Upper lobe of right lung (tissue), 1 donor: Measurements from ENCODE around the gene OTOR. TPM values are rescaled to one million over a fixed set of nuclear protein-coding genes. Genes with fewer than 3 reads are reported as not detected.

Source experiments
- ATAC-seq: fragments of 200-7000 bp; cut with Tn5 transposase; one replicate; pipeline ENCODE4 v1.9.1; 2020; ENCODE audit warnings: mild to moderate bottlenecking, moderate library complexity
- DNase-seq: peaks from one replicate; pipeline ENCODE4 v3.0.0-alpha.2; 2020
- H3K27ac ChIP-seq: fragments of 200-600 bp; one replicate; pipeline ENCODE4 v1.8.0; 2022
- H3K27me3 ChIP-seq: fragments of 200-600 bp; one replicate; pipeline ENCODE4 v1.8.0; 2022; ENCODE audit warnings: mild to moderate bottlenecking
- H3K36me3 ChIP-seq: fragments of 200-600 bp; one replicate; pipeline ENCODE4 v1.8.0; 2022
- H3K4me1 ChIP-seq: fragments of 200-600 bp; one replicate; pipeline ENCODE4 v1.8.0; 2022
- H3K4me3 ChIP-seq: fragments of 200-600 bp; one replicate; pipeline ENCODE4 v1.8.0; 2022; ENCODE audit warnings: mild to moderate bottlenecking
- H3K9me3 ChIP-seq: fragments of 200-600 bp; one replicate; pipeline ENCODE4 v1.8.0; 2022
- intact Hi-C: fragments of 100-400 bp; cut with DNase I; formaldehyde crosslinking; loops from one replicate; pipeline ENCODE4 v1.11.0; 2022
- total RNA-seq: library from RNA; stranded (reverse); fragmentation: NEBNext Ultra II Directional; extraction: Animal tissue kit (Norgen Biotek cat#: 25700); gene quantifications from one replicate; pipeline ENCODE4 v1.2.1, GENCODE V29; 2021
- TF ChIP-seq, protein P1 (sequence below): fragments of 200-600 bp; IDR thresholded peaks from one replicate; pipeline ENCODE4 v1.8.0; 2022; ENCODE audit warnings: antibody characterized with exemption
- donor health status: DM: no; HTN: yes; CAD: no; lungs with severe emphysema.

Gene OTOR
- total RNA-seq, 1 donor from 2014 or later: not detected

DNA sequence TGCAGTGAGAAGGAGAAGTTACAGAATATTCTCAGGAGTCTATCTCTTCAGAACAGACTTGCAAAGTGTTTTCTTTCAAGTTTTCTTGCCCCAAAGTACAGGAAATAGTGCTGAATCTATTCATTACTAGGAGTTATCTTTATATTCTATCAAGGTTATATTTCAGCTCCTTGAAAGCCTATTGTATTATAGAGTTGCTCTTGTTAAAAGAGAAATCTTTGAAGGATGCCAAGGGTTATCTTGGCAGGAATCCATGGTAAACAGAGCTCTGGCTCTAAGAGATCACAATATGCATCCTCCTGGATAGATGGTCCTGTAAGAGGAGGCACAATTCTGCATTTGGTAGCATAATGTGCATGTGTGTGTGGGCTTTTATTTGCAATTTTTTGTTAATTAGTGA is 39.6 kb upstream of the OTOR start:
- H3K36me3 ChIP-seq: no peaks in the 10 kb centered on the region
- H3K9me3 ChIP-seq: no peaks in the 10 kb centered on the region
- no peaks in the 10 kb centered on the region for H3K4me1 ChIP-seq
- TF ChIP-seq, protein P1, sequence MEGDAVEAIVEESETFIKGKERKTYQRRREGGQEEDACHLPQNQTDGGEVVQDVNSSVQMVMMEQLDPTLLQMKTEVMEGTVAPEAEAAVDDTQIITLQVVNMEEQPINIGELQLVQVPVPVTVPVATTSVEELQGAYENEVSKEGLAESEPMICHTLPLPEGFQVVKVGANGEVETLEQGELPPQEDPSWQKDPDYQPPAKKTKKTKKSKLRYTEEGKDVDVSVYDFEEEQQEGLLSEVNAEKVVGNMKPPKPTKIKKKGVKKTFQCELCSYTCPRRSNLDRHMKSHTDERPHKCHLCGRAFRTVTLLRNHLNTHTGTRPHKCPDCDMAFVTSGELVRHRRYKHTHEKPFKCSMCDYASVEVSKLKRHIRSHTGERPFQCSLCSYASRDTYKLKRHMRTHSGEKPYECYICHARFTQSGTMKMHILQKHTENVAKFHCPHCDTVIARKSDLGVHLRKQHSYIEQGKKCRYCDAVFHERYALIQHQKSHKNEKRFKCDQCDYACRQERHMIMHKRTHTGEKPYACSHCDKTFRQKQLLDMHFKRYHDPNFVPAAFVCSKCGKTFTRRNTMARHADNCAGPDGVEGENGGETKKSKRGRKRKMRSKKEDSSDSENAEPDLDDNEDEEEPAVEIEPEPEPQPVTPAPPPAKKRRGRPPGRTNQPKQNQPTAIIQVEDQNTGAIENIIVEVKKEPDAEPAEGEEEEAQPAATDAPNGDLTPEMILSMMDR: no peak
- no peak overlapping the region for H3K27ac ChIP-seq
- ATAC-seq (no peak), DNase-seq (no peak)
- H3K27me3 ChIP-seq: no peaks in the 10 kb centered on the region
- H3K4me3 ChIP-seq: no peak overlapping the region
- intact Hi-C loops: no loop called here

DNA sequence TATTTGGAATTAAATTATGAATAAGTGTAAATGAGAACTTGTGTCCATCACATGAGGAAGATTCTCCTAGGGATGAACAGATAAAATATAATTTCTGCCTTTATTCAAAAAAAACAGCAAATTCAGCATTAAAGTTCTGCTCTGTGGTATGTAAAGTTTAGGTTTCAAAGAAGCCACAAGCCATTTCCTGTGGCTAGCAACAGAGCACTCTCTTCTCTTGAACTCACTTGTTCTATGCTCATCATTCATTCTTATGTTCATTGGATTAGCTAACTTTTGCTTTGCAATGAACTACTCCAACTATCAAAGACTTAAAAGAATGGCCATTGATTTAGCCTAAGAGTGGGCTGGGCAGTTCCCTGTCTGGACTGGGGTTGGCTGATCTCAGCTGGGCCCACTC is 39.1 kb upstream of the OTOR start:
- intact Hi-C loops: no loop called here
- Histone ChIP-seq H3K4me3 (no peak overlapping the region), H3K9me3 (no peaks in the 10 kb centered on the region), H3K4me1 (no peaks in the 10 kb centered on the region), H3K27ac (no peak overlapping the region), H3K36me3 (no peaks in the 10 kb centered on the region), H3K27me3 (no peaks in the 10 kb centered on the region)
- no peak for ATAC-seq
- DNase-seq: no peak
- TF ChIP-seq, protein P1: no peak

DNA sequence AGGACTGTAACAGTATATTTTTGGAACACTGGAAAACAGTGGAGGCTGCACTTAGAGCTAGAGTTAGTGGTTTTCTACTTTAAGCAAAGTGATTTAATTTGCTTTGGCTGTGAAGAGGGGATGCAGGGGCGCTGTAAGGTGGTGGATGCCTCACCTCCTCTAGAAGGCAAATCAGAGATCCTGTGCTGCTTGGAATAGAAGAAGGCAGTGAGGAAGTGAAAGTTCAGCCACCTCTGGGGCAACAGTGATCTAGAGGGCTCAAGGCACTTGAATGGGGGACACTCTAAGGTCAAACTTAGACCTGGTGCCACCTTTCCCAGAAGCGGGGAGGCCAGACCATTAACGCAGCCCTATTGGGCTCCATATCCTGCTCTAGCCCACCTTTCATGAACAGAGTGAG is 37.4 kb upstream of the OTOR start:
- TF ChIP-seq, protein P1: no peak
- H3K4me1 ChIP-seq: no peaks in the 10 kb centered on the region
- no peak overlapping the region for H3K4me3 ChIP-seq
- ATAC-seq (no peak), DNase-seq (no peak)
- no peaks in the 10 kb centered on the region for H3K36me3 ChIP-seq
- H3K27ac ChIP-seq: no peak overlapping the region
- intact Hi-C loops: no loop called here
- H3K9me3 ChIP-seq: no peaks in the 10 kb centered on the region
- H3K27me3 ChIP-seq: no peaks in the 10 kb centered on the region

DNA sequence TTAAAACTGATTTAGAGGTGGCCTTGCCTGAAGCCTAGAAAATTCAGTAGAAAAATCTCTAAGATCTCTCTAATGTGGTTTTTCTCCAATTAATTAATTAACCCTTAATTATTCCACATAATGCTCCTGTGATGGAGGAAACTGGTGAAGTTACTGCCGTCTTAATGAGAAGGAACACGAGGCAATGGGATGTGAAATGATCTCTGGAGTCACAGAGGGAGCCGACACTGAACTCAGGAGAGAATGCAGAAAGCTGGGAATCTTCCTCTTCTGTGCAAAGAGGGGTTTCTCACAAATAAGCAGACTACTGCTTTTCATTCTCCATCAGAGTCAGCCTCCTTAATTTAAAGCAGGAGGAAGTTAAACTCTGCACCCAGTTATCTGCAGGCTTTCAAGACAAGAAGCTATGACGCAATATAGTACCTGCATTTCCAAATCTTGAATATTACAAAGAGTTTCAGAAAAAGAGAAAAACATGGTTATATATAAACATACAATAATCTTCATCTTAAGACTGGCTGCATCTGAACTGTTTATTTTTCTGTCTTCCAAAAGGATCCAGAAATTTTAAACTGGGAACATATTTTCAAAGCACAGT is 36.4 kb upstream of the OTOR start:
- no peak for ATAC-seq
- H3K27ac ChIP-seq: no peak overlapping the region
- no peak for DNase-seq
- no peak overlapping the region for H3K4me3 ChIP-seq
- no peaks in the 10 kb centered on the region for H3K4me1 ChIP-seq
- H3K9me3 ChIP-seq: no peaks in the 10 kb centered on the region
- TF ChIP-seq, protein P1: no peak
- no peaks in the 10 kb centered on the region for H3K27me3 ChIP-seq
- H3K36me3 ChIP-seq: no peaks in the 10 kb centered on the region
- intact Hi-C loops: no loop called here

DNA sequence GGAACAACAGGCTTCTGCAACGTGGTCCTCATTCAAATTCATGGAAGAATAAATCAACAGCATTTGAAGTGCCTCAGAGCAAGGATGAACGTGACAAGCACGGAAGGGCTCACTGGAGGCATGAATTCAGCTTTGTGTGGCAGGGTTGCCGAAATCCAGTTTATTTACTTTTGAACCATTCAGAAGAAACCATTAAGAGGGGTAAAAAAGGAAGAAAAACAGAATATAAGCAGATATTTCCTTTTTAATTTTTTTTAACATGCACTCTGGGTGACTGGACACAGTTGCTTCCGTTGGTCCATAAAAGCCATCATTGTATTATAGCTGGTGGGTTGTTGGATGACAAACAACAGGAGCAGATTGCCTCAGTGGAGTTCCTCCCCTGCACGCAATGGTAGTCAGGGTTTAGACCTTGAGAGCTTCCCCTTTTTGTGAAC is 35.6 kb upstream of the OTOR start:
- DNase-seq (no peak), ATAC-seq (no peak)
- Histone ChIP-seq H3K4me1 (no peaks in the 10 kb centered on the region), H3K27me3 (no peaks in the 10 kb centered on the region), H3K36me3 (no peaks in the 10 kb centered on the region), H3K27ac (no peak overlapping the region), H3K4me3 (no peak overlapping the region), H3K9me3 (no peaks in the 10 kb centered on the region)
- intact Hi-C loops: no loop called here
- TF ChIP-seq, protein P1: no peak

DNA sequence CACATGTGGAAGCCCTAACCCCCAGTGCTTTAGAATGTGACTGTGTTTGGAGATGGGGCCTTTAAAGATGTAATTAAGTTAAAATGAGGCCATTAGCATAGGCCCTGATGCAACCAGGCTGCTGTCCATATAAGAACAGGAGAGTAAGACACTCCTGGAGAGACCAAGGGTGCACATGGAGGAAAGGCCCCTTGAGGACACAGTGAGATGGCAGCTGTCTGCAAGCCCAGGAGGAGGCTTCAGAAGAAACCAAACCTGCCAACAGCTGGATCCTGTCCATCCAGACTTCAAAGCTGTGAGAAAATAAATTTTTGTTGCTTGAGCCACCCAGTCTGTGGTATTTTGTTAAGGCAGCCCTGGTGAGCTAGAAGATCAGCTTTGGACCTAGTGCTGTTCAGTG is 35.1 kb upstream of the OTOR start:
- Histone ChIP-seq H3K9me3 (no peaks in the 10 kb centered on the region), H3K4me3 (no peak overlapping the region), H3K27ac (no peak overlapping the region), H3K27me3 (no peaks in the 10 kb centered on the region), H3K36me3 (no peaks in the 10 kb centered on the region), H3K4me1 (no peaks in the 10 kb centered on the region)
- TF ChIP-seq, protein P1: no peak
- intact Hi-C loops: no loop called here
- DNase-seq (no peak), ATAC-seq (no peak)
